Tibial artery (tissue), 4 donors: ENCODE results near the gene CCDC191.

ENCODE experiments used
- DNase-seq, 2 donors: peaks; one replicate each; pipeline ENCODE4 v3.0.0-alpha.2; 2019
- H3K27ac ChIP-seq, 2 donors: fragments of 200-600 bp; sonication (generic) in 1 of 2; 1 replicate in 1 of 2; 2 replicates in 1 of 2; pipeline ENCODE4 v1.5.1; 2018 to 2019; ENCODE audit warnings: mild to moderate bottlenecking in 1 of 2
- H3K27me3 ChIP-seq, 2 donors: fragments of 200-600 bp; sonication (generic) in 1 of 2; one replicate each; pipeline versions ENCODE4 v1.5.1 to v1.6.0; 2016 to 2019
- H3K36me3 ChIP-seq, 3 donors: fragments of 200-600 bp; sonication (generic) in 2 of 3; one replicate each; pipeline ENCODE4 v1.5.1; 2016 to 2019; ENCODE audit warnings: mild to moderate bottlenecking in 2 of 3
- H3K4me1 ChIP-seq, 4 donors: fragments of 200-600 bp; sonication (generic) in 2 of 4; 1 replicate in 3 of 4; 2 replicates in 1 of 4; pipeline ENCODE4 v1.5.1; 2016 to 2019
- H3K4me3 ChIP-seq, 2 donors: fragments of 200-600 bp; sonication (generic) in 1 of 2; 1 replicate in 1 of 2; 2 replicates in 1 of 2; pipeline ENCODE4 v1.5.1; 2018 to 2019; ENCODE audit warnings: mild to moderate bottlenecking in 2 of 2
- H3K9me3 ChIP-seq, 3 donors: fragments of 200-600 bp; sonication (generic) in 1 of 3; one replicate each; pipeline ENCODE4 v1.5.1; 2016 to 2019
- intact Hi-C: fragments of 100-400 bp; cut with DNase I; formaldehyde crosslinking; loops from one replicate; pipeline ENCODE4 v1.15.0; 2023; ENCODE audit warnings: low total_unique reads
- TF ChIP-seq, protein P1 (sequence below), 2 experiments: fragments of 200-600 bp in 1 of 2; fragments of 450-650 bp in 1 of 2; IDR thresholded peaks; one replicate each; pipeline ENCODE4 v1.5.1; 2017 to 2019; ENCODE audit warnings: antibody characterized with exemption in 2 of 2, mild to moderate bottlenecking in 1 of 2, moderate library complexity in 1 of 2

CCDC191 gene

DNA sequence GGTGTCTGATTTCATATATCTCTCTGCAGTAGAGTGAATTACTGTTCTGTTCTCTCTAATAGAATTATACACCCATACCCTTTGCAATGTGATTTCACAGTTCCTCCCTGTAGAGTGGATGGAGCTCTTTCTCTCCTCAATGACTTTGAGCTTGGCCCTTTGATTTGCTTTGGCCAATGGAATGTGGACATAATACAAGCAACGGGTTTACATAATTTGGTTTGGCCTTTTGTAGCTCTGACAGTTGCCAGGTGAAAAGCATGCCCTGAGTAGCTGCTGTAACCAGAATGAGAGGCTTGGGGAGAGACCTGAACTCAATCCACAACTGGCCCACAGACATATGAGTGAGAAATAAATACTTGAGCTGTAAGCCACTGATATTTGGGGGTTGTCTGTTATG lies 76.4 kb downstream of the CCDC191 start:
- TF ChIP-seq, protein P1, sequence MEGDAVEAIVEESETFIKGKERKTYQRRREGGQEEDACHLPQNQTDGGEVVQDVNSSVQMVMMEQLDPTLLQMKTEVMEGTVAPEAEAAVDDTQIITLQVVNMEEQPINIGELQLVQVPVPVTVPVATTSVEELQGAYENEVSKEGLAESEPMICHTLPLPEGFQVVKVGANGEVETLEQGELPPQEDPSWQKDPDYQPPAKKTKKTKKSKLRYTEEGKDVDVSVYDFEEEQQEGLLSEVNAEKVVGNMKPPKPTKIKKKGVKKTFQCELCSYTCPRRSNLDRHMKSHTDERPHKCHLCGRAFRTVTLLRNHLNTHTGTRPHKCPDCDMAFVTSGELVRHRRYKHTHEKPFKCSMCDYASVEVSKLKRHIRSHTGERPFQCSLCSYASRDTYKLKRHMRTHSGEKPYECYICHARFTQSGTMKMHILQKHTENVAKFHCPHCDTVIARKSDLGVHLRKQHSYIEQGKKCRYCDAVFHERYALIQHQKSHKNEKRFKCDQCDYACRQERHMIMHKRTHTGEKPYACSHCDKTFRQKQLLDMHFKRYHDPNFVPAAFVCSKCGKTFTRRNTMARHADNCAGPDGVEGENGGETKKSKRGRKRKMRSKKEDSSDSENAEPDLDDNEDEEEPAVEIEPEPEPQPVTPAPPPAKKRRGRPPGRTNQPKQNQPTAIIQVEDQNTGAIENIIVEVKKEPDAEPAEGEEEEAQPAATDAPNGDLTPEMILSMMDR (IDR thresholded peaks at IDR 0.05) = no peak
- Histone ChIP-seq H3K9me3 (no peaks in the 10 kb centered on the region), H3K36me3 (peaks cover 21 to 42% (median 33%) of the 10 kb centered on the region in 3 donors), H3K4me1 (no peaks in the 10 kb centered on the region), H3K4me3 (no peak overlapping the region), H3K27ac (no peak overlapping the region), H3K27me3 (no peaks in the 10 kb centered on the region)
- no peak for DNase-seq
- intact Hi-C loops = no loop called here

DNA sequence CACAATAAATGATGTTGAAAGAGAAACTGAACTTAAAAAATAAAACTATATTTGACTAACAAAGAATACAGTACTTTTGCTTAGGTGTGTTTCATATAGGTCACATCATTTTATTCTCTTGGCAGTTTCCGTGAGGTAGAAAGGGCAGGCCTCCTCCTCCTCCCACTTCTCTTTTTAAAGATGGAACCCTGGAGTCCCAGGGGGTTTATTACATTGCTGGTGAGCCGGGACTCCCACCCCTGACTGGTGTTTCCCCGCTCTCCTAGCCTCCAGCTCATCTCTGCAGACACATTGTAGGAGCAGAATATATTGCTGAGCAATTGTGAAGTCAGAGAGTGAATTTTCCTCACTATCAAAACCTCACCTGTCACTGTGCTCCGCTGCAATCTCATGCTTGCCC lies 78.5 kb downstream of the CCDC191 start:
- no peaks in the 10 kb centered on the region for H3K4me1 ChIP-seq
- H3K36me3 ChIP-seq = peaks cover 13 to 41% (median 34%) of the 10 kb centered on the region in 3 donors
- H3K27me3 ChIP-seq = no peaks in the 10 kb centered on the region
- H3K4me3 ChIP-seq = no peak overlapping the region
- intact Hi-C loops = no loop called here
- TF ChIP-seq, protein P1 (IDR thresholded peaks at IDR 0.05) = no peak
- H3K9me3 ChIP-seq = peaks cover 0 to 16% (median 6%) of the 10 kb centered on the region in 3 donors
- H3K27ac ChIP-seq = no peak overlapping the region
- DNase-seq = no peak

DNA sequence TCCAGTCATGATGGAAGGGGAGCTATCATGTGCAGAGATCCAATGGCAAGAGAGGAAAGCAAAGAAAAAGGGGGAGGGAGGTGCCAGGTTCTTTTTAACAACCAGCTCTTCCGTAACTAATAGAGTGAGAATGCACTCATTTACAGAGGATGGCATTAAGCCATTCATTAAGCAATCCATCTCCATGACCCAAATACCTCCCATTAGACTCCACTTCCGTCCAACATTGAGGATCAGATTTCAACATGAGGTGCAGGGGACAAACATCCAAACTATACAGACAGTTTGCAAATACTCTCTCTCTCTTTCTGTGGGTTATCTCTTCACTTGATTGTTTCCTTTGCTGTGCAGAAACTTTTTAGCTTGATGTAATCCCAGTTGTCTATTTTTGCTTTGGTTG lies 87.3 kb downstream of the CCDC191 start:
- intact Hi-C loops = no loop called here
- Histone ChIP-seq H3K27me3 (no peaks in the 10 kb centered on the region), H3K4me3 (no peak overlapping the region), H3K36me3 (peaks cover under 1 to 5% (median 4%) of the 10 kb centered on the region in 3 donors), H3K4me1 (no peaks in the 10 kb centered on the region), H3K27ac (no peak overlapping the region), H3K9me3 (peaks cover 0 to 18% (median 6%) of the 10 kb centered on the region in 3 donors)
- TF ChIP-seq, protein P1 (IDR thresholded peaks at IDR 0.05) = no peak
- no peak for DNase-seq

DNA sequence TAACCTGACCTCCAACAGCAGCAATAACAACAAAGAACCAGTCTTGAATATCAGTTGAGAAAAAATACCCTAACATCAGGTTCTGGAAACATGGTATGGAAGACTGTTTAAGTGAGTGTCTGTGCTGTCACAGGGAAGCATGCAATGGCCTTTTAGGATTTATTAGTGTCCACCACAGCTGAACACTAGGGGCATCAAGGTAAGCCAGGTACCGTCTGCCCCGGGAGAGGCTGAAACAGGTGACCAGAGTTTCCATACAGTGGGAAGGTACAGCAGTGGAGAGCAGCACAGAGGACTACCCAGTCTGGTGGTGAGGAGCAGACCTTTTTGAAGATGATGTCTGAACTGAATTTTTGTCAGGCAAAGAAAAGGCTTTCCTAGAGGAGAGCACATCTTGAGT lies 90.2 kb downstream of the CCDC191 start:
- intact Hi-C loops = no loop called here
- no peak for DNase-seq
- Histone ChIP-seq H3K9me3 (no peaks in the 10 kb centered on the region), H3K27me3 (no peaks in the 10 kb centered on the region), H3K36me3 (peaks cover 0 to 5% (median 4%) of the 10 kb centered on the region in 3 donors), H3K4me1 (no peaks in the 10 kb centered on the region), H3K4me3 (no peak overlapping the region), H3K27ac (no peak overlapping the region)
- TF ChIP-seq, protein P1 (IDR thresholded peaks at IDR 0.05) = no peak

DNA sequence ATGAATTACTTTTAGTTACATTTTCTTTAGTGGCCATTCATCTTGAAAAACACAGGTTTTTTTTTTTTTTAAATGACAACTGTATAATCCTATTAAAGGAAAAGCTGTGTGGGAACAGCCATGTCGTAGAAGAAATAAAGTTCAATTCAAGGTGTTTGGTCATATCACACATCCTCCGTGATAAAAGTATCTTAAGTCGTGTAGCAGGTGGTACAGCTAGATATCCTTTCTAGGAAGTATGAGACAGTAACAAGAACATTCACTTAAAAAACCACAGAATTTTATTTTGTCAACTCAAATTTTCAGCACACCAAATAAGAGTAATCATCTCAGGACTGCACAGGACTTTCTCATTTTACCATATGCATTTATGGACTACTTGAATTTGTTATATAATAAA lies 92.4 kb downstream of the CCDC191 start:
- DNase-seq = no peak
- Histone ChIP-seq H3K27ac (no peak overlapping the region), H3K36me3 (peaks cover 0 to 7% (median 4%) of the 10 kb centered on the region in 3 donors), H3K27me3 (no peaks in the 10 kb centered on the region), H3K4me1 (no peaks in the 10 kb centered on the region), H3K4me3 (no peak overlapping the region), H3K9me3 (no peaks in the 10 kb centered on the region)
- TF ChIP-seq, protein P1 (IDR thresholded peaks at IDR 0.05) = no peak
- intact Hi-C loops = no loop called here
